ENCODE data around the gene ADAMTS9.
A peak's percentile ranks its signal among the peaks of the same experiment; 100 is the strongest.
"Not testable (repeated sequence)": the region's sequence is repeated elsewhere in the genome, so short reads cannot be mapped to it uniquely, and the experiment has no call there.

The ADAMTS9 gene

DNA sequence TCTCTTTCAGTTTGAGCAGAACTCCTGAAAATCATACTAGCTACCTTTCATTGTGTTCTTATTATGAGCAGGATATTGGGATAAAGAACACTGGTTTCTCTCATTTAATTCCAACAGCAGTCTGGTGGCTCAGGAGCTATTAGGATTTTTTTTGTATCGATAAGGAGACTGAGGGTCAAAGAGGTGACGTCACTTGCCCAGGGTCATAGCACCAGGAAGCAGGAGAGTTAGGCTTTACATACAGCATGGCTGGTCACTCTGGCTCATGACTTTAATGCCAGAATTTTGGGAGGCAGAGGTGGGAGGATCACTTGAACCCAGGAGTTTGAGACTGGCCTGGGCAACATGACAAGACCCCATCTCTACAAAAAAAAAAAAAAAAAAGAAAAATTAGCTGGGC lies 113.6 kb downstream of the ADAMTS9 start:
- no peak for DNase-seq (ENCODE audit: low read depth)

DNA sequence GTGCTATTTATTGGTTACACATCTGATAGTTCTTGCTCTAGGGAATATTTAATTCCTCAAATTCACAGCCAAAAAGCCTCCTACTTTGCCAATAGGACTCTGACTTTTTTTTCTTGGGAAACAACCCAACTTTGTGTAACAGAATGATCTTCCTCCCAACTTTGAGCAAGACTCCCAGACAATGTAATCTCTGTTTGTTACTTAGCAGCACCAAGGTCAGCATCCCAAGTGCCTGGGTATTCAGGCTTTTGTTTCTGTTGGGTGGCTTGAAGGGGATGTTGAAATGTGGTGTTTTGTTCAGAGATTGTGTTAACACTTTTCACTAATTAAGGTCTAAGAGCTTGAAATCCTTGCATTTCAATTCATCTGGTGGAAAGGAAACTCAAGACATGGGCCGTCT lies 115.8 kb downstream of the ADAMTS9 start:
- no peak for DNase-seq (ENCODE audit: low read depth)

DNA sequence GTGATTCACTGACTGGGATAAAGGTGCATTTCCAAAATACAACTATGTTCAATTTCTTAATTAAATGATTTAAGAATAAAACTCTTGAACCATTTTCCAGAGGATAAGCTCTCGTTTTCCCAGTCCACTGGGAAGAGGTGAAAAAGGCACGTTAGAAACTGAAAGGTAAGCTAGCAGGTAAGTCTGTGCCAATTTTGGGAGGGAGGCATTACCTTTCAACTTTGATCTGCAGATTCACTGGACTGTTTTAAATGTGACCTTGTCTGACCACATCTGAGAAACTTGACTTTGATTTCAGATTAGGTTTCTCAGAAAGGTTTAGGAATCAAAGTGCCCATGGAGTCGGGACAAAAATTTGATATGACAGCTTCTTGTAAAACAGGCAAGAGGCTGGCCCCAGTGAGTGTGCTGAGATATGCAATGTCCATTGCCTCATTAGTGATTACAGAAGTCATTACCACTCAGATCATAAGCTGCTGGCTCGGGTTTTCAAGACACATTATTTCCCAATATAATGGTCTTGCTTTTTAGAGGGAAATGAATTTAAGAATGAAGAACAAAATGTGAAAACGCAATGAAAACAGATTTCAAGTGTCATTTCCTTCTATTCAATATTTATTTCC lies 118.8 kb downstream of the ADAMTS9 start:
- DNase-seq (ENCODE audit: low read depth) = no peak

DNA sequence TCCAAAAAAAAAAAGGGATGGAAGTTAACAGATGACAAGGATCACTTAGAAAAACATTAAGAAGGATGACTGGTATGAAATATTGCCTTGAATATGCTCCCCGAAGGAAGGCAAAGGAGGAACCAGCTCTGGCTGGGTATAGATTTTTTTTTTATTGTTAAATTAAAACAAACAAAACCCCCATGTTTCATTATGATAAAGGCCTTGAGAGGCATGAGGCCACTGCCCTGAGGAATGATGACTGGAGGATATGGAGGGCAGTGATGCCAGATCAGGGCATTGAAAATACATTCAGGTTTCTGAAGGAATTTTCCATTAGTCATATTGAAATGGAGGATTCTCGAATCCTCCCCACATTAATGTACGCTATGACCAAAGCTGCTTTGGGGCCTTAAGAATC lies 120.9 kb downstream of the ADAMTS9 start:
- no peak for DNase-seq (ENCODE audit: low read depth)

DNA sequence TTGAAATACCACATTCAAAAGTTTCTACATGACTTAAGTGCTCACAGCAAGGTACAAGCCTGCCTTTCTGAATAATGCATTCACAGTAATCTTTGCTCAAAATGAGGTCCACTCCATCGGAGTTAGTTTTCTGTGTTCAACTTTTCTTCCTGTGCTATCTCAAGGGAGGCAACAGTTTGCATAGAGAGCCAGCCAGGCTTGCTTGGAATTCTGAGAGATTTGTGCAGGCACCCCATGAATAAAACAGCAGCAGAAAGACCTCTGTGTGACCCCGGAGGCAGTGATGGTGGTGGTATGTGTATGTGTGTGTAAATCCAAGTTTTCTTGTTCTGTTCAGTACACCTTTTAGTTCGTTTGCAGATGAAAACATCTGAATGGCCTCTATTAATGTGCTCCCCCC lies 124.0 kb downstream of the ADAMTS9 start:
- DNase-seq (ENCODE audit: low read depth) = no peak

DNA sequence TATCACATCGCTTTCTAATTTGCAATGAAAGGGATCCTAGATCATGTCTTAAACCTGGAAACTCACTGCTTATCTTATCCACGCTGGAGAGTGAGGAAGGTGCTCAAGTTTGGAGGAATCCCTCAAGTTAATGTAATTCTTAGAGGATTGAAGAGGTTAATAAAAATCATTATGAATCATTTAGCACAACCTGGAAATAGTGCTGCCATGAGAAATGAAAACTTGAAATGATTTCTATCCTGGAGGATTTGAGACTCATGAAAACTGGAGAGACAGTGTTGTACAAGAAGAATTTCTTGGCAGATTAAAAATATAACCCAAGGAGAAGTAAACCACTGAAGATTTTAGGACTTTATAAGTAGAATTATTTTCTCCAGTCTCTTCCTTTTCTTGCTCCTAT lies 125.9 kb downstream of the ADAMTS9 start:
- DNase-seq (ENCODE audit: low read depth) = no peak

DNA sequence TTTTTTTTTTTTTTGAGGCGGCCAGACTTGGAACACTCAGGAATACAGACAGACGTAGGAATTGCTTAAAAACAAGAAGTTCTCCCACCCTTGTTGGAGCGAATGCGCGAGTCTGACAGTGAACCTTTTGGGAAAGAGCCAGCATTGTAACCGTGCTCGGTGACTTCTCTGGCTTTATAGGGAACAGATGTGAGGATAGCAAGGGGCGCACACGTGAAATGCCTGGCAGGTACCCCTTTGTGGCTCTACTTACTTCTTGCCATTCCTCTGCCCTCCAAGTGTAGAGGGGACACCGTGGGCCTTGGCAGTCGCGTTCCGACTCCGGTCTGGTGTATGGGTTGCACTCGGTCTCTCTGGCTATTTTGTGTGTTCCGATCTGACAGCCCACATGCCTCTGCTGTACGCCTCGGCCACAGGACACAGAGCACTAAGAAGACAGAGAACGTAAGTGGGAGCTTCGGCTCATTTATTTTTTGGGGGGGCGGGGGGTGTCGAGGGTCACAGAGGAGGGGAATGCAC lies 126.4 kb downstream of the ADAMTS9 start:
- no peak for DNase-seq (ENCODE audit: low read depth)

DNA sequence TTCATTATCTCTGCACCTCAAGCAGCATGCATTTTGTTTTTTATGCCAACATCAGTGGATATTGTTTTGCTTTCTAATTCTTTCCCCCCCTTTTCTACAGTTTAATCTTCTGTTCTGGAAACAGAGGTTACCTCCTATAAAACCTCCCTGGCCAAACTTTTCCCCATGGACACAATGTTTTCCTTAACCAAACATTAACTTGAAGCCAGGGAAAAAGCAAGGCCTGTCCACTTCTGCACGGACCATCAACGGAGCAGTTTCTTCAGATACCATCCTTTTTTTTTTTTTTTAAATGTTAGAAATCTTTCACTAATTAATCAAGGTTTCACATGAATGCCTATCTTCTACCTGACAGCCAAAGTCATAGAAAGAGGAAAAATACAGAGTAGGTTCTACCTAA lies 127.0 kb downstream of the ADAMTS9 start:
- no peak for DNase-seq (ENCODE audit: low read depth)

DNA sequence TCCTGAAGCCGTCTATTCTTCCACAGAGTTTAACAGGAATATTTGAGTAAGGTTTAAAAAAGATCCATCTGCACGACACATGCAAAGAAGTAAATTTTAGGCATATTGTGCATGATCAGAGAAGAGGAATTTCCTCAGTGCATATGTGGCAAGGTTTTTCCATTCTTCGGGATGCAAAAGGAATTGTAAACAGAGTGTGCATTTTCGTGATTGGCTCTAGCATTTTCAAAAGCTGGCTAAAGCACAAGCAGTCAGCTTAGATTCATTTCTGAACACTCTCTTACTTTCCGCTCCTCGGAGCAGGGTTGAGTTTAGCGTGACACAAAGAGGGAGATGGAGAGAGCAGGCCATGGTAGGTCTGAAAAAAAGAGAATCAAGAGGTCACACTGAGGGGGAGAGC lies 128.2 kb downstream of the ADAMTS9 start:
- DNase-seq (ENCODE audit: low read depth) = no peak

DNA sequence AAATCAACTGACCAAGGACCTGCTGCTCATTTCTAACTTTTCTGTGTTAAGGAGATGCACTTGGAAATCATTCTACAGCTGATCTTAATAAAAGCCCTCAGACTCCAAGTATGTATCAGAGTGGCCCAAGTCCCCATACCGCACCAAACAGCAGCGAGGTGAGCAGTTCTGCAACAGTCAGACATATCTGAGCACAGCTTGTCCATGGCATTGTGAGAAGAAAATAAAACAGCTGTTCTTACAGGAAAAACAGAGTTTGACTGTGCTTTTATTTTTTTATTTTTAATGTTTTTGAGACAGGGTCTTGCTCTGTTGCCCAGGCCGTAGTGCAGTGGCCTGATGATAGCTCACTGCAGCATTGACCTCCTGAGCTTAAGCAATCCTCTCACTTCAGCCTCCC lies 131.8 kb downstream of the ADAMTS9 start:
- DNase-seq (ENCODE audit: low read depth) = no peak

DNA sequence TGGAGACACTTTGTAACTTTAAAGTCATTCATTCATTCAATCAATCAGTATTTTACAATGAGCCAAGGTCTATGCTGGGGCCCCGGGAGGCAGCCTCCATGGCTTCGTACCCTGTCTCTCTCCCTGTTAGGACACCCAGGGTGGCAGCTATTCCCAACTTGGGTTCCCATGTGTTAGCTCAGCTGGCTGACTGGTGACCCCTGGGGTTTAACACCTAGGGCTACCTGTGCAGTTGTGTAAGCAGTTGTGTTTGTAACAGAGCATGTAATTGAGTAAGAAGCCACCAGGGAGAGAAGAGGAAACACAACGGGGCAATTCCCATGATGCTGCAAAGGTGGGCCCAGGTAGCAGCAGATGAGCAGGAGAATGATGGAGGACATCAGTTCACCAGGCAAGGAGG lies 132.4 kb downstream of the ADAMTS9 start:
- DNase-seq (ENCODE audit: low read depth) = no peak

DNA sequence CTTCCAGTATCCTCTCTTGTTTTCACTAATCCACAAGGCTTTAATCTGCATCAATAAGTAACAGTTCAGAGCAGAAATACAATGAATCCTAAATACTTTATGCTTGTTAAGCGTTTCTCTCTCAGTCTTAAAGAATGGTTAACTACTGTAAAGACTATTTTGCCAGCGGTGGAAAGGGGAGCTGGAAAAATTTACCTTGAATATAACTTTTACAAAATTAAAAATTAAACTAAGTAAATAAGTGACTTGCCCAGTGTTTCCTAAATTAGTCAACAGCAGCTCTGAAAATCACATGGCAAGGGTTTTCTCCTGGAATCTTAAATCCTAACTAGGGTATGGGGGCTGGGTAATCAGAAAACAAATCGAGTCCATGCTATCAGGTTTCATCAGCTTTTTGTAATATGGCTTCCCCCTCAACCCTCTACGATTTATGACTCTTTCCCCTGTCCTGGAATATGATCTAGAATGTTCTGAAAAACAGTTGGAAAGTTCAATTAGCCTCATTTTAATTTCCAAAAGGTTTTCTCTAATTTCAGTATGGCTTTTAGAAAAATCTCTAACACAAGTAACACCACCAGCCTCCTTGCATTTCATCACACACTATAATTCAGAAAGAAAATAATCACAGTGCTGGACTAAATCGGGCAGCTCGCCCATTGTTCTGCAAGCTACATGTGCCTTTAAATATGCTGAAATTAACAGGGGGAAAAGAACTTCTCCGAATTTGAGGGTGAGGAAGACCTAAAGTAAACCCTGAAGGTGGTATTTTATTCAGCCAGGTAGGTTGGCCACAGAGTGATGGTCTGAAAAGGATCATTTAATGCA lies 133.5 kb downstream of the ADAMTS9 start:
- DNase-seq (ENCODE audit: low read depth) = no peak

DNA sequence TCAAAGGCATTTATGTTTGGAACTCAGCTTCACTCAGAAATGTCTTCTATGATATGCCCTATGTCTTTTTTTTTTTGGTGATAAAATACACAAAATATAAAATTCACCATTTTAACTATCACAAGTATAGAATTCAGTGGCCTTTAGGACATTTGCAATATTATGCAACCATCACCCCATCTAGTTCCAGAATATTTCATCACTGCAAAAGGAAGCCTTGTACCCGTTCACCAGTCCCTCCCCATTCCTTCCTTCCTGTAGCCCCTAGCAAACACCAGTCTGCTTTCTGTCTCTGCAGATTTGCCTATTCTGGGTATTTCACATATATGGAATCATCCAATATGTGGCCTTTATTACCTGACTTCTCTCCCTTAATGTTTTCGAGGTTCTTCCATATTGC lies 134.8 kb downstream of the ADAMTS9 start:
- no peak for DNase-seq (ENCODE audit: low read depth)

DNA sequence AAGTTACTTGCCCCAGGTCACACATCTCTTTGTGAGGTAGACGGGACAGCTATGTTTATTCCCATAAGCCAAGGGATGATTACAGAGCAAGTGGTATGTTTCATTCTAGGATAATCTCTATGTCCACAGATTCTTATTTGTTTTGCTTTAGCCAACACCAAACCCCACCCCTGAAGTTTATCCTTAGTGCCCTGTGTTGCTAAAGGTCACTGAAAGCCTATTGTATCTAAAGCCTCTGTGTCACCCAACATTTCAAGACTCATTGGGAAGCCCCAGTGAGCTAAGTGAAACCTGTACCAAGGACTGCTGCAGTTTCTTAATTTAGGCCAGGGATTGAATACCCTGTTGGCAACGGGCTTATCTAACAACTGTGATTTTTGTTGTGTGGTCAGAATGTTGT lies 135.6 kb downstream of the ADAMTS9 start:
- no peak for DNase-seq (ENCODE audit: low read depth)

DNA sequence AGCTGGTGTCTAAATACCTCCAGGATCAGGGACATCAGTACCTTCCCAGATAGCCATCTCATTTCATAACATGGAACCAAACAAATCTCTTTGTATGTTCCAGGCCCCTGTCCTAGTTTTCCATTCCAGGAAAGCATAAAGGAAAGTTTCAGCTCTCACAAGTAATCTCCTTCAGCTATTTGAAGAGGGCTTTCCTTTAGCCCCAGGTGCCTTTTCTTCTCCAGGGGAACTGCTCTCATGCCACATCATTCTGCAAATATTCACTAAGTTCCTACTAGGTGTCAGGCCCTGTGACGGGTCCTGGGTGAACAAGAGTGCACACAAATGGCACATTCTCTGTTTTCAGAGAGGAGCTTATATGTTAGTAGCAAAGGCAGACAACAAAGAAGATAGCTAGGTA lies 136.1 kb downstream of the ADAMTS9 start:
- DNase-seq (ENCODE audit: low read depth) = no peak

DNA sequence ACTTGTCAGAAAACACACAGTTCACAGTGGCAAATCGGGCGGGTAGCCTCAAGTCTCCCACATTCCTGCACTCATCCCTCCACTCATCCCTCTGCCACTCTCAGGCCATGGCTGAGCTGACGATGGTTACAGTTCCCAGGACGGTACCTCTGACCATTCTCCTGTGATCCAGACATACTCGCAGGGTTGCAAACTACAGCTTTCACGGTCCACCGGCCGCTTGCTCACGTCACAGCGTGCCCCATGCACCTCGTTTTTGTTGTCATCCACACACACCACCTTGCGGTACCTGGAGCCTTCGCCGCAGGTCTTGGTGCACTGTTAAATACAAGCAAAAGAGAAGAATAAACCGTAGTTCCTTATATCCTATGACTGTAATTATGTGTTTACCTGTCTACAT lies 137.1 kb downstream of the ADAMTS9 start:
- DNase-seq (ENCODE audit: low read depth) = no peak

DNA sequence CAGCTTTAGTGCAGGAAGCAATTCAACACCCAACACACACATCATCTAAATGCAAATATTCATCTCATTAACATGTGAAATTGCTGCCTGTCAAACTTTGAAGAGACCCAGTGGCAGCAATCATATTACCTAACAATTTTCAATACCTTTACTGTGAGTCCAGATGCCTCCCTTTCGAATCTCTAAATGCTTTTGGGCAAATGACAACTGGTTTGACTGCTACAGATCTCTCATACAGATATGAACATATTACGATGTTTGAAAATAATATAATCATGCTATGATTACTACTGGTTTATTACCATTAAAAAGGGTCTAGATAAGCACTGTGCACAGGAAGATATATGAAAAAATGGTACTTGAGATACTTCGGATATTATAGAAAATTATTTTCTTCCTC lies 137.9 kb downstream of the ADAMTS9 start:
- DNase-seq (ENCODE audit: low read depth) = no peak

DNA sequence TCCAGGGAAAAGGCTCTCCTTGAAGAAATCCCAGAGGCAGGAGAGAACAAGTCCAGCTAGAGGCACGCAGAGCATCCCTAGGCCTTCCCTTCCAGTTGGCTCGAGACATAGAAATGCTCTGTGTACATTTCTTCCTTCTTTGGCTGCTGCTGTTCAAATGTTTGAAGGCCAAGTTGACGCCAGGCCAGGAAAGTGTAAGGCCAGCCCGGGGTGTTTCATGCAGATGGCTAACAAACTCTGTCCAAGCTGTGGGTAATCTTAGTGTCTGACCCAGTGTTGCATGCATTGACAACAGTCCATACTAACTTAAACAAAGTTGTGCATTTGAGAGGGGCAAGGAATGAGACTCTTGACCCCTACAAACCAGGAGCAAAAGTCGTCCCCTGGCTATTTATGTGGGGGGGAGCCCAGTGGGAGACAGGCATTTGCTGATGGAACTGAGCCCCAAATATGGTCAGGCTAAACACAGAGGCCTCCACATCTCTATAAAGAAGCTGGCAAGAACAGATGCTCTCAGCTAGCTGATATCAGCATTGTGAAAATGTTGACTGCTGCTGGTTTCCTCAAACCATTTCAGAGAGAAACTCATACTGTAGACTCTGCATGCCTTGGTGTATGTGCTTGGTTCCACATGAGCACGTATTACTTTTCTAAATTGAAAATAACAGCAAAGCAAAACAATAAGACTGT lies 139.5 kb downstream of the ADAMTS9 start:
- peak; percentile 10 for DNase-seq (ENCODE audit: low read depth)

DNA sequence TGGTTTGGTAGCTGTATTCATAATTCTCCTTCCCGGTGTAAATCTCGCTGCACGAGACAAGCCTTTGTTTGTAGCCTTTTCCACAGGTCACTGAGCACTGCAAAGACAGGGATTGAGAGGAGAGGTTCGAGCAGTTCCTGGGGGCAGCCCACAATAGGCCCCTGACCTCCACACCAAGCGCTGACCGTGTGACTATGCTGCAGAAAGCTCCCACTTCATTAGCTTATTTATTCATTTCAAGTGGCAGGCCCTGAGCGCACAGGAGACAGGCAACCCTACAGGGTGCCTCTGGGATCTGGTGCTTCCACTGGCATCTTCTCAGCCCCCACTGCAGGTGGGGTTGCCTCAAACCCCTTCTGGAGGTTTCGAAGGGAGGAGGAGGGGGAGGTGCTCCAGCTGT lies 140.9 kb downstream of the ADAMTS9 start:
- no peak for DNase-seq (ENCODE audit: low read depth)

DNA sequence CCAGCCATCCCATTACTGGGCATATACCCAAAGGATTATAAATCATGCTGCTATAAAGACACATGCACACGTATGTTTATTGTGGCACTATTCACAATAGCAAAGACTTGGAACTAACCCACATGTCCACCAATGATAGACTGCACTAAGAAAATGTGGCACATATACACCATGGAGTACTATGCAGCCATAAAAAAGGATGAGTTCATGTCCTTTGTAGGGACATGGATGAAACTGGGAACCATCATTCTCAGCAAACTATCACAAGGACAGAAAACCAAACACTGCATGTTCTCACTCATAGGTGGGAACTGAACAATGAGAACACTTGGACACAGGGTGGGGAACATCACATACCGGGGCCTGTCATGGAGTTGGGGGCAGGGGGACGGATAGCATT lies 142.6 kb downstream of the ADAMTS9 start:
- DNase-seq (ENCODE audit: low read depth) = not testable (repeated sequence)

DNA sequence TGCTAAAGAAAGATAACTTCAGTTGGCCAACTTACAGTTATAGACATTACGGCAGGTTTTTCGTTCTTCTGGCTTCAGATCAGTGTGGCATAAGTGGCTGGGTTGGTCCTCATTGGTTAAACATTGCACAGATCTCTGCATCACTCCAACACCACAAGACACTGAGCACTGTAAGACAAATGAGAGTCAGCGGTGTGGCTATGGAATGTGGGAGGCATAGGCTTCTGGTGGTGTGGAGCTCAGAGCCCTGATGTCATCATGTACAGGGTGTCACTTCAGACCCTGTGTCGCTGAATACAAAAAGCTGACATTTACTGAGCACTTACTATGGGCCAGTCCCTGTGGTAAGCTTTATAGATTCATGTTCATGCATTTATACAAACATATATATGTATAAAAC lies 146.0 kb downstream of the ADAMTS9 start:
- DNase-seq (ENCODE audit: low read depth) = no peak

DNA sequence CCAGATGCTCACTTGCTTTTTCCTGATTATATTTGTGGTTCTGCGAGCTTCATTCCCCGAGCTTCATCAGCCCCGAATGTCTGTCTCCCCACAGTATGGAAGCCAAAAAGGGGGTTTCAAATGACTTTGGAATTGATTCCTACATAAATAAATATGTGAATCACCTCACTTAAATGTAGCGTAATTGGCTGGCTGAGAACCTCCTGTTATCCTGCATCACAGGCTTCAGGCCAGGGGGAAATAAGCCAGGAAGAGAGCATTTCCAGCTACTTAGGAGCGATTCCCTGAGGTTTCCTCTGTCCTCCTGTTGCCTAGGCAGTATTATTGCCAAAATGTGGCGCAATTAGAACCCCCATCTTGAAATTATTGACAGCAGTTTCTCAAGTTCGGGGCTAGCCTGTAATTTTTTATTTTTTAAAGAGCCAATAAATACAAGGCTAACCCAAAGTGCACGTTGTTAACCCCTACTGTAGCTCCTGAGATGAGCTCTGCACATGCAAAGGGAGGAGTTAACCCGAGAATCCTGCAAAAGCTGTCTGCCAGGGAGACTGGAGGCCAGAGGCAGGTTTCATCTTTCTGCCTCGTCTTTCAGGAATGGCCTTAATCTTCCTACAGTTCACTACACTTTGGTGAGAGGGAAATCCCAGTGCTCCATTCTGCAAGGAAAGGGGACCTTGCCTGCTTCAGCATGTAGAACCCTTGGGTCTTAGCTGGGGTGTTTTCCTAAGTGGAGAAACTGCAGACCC lies 148.2 kb downstream of the ADAMTS9 start:
- peak; percentile 72 for DNase-seq (ENCODE audit: low read depth)

Data from iris pigment epithelial cell (primary cell).